ENCODE results near the gene PRKAG2.

Gene PRKAG2

GRCh38 chr7:151699928-151700319 is 177.0 kb downstream of the PRKAG2 start:
- H3K27ac ChIP-seq, result no peak overlapping the region
- TF ChIP-seq, protein P1, sequence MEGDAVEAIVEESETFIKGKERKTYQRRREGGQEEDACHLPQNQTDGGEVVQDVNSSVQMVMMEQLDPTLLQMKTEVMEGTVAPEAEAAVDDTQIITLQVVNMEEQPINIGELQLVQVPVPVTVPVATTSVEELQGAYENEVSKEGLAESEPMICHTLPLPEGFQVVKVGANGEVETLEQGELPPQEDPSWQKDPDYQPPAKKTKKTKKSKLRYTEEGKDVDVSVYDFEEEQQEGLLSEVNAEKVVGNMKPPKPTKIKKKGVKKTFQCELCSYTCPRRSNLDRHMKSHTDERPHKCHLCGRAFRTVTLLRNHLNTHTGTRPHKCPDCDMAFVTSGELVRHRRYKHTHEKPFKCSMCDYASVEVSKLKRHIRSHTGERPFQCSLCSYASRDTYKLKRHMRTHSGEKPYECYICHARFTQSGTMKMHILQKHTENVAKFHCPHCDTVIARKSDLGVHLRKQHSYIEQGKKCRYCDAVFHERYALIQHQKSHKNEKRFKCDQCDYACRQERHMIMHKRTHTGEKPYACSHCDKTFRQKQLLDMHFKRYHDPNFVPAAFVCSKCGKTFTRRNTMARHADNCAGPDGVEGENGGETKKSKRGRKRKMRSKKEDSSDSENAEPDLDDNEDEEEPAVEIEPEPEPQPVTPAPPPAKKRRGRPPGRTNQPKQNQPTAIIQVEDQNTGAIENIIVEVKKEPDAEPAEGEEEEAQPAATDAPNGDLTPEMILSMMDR (conservative IDR thresholded peaks at IDR 0.05), result no peak

- TF ChIP-seq, protein P1 (conservative IDR thresholded peaks at IDR 0.05), result no peak
- H3K27ac ChIP-seq, result no peak overlapping the region
Observed at GRCh38 chr7:151699147-151699927, 177.6 kb downstream of the PRKAG2 start.

- TF ChIP-seq, protein P1 (conservative IDR thresholded peaks at IDR 0.05), result no peak
- H3K27ac ChIP-seq, result no peak overlapping the region
Observed at GRCh38 chr7:151697942-151698341, 179.0 kb downstream of the PRKAG2 start.

- TF ChIP-seq, protein P1 (conservative IDR thresholded peaks at IDR 0.05), result no peak
- peak overlapping the region; percentile 91; the same call in 1 of the 2 replicates for H3K27ac ChIP-seq
Observed at GRCh38 chr7:151697515-151697895, 179.4 kb downstream of the PRKAG2 start.

DNA sequence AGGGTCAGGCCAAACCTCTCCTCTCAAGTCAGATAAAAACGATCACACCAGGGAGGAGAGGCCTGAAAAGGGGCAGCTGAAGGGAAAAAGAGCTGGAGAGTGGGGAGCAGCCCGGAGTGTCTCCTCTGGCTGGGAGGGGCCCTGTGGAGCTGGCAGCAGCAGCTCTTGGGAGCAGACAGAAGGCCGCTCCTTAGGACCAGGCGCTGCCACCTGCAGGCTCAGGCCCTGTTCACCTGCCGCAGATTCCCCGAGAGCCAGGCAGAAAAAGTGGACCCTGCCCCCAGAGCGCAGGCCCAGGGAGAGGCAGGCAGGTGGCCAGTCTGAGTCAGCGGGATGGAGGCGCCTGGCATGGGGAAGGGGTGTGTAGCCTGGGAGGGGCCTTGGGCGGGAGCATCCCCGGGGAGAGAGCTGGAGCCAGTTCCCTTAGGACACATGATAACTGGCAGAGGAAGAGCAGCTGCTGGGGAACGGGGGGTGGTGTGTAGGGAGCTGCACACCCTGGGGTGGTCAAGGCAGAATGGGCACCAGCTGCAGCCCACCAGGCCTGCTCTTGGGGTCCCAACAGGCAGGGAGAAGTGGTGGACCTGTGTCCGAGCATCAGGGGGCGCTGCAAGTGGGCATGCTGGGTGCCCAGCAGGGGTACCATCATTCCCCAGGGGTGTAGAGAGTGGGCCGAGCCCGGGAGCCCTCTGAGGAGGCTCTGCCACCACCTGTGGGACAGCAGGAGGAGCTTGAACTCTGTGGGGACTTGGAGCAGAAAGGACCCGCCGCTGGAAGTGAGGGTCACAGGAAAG is 180.0 kb downstream of the PRKAG2 start:
- H3K27ac ChIP-seq, result peak overlapping the region; percentile 91
- TF ChIP-seq, protein P1 (conservative IDR thresholded peaks at IDR 0.05), result peak; percentile 22; the same call in 1 of the 2 replicates

DNA sequence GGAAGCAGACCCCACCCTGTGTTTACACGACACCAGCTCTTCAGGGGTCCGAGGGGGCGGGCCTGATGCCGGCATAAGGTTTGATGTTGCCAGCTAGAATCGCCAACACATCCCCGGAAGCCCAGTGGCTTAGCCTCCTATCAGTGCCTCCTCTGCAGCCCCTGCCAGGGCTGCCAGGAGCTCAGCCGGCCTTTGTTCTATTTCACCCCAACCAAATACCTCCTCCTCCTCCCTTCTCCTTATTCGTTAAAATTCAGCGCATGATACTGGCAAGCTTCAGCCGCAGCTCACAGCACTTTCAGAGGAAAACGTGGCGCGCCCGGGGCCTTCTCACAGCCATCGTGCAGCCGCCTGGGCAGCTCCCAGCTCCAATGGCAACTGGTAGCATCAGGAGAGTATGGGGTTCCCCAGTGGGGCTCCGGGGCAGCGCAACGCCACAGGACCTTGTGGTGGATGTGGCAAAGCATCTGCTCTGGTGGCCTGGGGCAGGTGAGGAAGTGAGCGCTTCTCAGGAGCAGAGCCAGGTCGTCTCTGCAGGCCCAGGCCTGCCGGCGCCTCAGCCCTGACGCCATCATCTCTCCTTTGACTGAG is 180.9 kb downstream of the PRKAG2 start:
- TF ChIP-seq, protein P1 (conservative IDR thresholded peaks at IDR 0.05), result no peak
- peak overlapping the region; percentile 91 for H3K27ac ChIP-seq

All from VCaP (cell line).